HCEC 1CT (cell line): ENCODE measurements around the gene MFRP.
A peak's percentile ranks its signal among the peaks of the same experiment; 100 is the strongest.

Experiments used
- DNase-seq: peaks from one replicate; pipeline ENCODE4 v3.0.0-alpha.2; 2017

Gene MFRP

GRCh38 chr11:119316016-119316728, 30.3 kb downstream of the MFRP start:
- DNase-seq, result no peak

DNA sequence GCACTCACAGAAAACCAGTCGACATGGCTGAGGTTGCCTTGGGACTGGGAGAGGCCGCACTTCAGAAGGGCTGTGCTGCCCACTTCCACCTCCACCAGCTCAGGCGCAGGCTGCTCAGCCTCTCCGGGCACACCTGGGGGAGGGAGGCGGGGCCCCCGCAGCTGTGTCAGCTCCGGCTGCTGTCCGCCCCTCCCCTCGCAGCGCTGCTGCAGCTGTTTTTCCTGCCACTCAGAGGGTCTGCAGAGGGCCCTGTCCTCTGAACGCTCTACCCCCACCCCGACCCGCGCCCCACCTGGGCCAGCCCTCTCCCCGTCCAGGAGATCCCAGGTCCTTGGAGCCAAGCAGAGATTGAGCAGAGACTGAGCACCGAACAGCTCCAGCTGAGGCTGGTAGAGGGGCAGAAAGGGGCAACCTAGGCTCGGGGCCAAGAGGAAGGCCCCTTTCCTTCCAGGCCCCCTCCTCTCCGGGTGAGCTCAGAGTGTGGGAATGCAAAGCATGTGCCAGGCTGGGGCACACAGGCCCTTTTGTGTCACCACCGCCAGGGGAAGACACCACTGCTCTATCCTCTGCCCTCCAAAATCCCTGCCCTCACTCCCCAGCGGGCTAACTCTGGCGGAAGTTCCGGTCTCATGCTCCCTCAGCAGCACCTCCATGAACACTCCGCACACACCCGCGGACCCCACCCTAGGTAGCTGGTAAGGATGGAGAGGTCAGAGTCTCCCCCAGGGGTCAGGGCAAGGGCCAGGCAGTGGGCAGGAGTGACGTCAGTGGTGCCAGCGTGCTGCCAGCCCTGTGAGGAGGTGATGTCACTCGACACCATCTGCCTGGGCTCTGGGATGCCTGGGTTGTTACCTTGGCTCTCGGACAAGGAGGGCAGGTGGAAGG, 31.1 kb downstream of the MFRP start:
- no peak for DNase-seq

GRCh38 chr11:119314726-119315125, 31.8 kb downstream of the MFRP start:
- no peak for DNase-seq

- DNase-seq, result no peak
Measured at GRCh38 chr11:119310682-119311052, 35.8 kb downstream of the MFRP start.

DNA sequence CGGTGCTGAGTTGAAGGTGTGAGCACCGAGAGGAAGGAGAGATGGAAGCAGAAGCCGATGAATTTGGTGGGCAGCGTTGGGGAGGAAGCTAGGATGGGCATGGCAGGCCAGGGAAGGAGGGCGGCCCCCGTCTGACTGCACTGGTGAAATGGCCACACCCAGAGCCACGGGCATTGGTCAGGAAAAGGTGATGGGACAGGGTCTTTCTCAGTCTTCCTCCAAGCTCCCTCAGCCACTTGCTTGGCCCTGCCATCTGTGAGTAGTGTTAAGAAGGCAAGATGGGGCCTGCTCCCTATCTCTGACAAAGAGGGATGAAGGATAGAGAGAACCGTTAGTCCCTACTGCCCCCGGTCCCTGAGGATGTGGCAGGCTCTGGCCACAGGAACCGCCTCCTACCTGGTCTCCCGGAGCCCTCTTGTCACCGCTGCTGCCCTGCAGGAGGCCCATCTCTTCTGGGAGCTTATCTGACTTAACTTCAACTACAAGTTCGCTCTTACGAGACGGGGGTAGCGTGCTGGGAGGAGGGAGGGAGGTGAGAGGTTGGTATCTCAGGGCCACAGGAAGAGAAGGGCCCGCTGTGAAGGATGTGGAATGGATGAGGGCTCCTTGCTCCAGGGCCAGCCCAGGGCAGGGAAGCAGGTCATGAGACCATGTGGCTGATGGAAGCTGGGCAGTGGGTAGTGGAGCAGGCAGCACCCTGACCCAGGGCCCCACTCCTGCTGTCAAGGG, 36.4 kb downstream of the MFRP start:
- DNase-seq, result no peak

- DNase-seq, result no peak
Measured at GRCh38 chr11:119309411-119309810, 37.1 kb downstream of the MFRP start.

DNA sequence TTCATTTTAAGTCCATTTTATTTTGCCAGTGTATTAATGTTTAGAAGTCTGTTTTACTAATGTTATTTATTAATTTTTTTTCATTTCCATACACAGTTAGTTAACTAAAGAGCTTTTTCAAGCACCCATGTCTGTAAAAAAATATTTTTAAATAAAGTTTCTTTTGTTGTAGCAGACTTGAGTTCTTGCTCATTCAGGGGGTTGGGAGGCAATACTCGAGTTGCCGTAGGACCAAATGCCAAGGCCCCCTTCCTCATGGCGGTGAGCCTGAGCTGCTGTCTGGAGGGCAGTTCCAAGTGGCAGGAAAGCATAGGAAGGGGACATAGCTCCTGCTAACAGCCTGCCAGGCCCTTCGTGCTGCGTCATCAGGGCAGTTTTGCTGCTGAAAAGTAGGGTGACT, 38.5 kb downstream of the MFRP start:
- no peak for DNase-seq

DNA sequence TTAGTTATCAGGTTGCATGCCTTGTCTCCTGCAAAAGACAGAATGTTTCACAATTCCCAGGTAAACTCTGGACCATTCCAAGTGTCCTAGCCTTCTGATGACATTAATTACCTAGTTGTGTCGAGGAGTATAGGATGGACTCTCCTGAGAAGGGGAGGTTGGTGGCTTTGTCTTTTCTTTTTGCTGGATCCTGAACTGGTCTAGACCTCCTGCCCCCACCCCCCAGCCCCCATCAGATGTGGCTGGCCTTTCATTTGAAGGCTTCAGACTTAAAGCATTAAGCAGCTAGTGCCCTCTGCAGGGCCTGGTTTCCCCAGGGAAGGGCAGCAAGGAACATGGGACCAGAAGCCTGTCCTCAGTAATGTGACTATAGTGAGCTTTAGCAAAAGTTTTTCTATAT, 39.3 kb downstream of the MFRP start:
- DNase-seq, result no peak

DNA sequence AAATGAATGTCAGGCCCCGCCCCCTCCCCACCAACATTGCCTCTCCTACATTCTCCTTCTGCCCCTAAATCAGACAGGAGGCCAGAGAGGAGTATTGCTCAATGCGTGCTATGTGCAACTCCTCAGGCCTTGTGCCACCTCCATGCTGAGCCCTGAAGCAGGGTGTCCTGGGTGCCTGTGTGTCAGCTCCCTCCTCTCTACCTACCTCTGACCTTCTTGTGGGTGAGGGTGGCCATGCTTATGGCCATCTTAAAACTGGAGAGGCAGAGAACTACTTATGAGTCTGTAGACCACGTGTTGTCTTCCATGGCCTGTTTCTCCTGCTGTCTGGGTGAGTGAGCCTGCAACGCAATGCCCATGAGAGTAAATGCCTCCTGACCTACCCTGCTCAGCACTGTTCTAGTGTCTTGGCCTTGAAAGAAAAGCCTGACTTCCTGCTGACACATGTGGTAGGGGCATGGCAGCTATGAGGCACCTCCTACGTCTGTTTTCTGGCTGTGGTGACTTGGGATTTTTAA, 40.1 kb downstream of the MFRP start:
- DNase-seq, result no peak

DNA sequence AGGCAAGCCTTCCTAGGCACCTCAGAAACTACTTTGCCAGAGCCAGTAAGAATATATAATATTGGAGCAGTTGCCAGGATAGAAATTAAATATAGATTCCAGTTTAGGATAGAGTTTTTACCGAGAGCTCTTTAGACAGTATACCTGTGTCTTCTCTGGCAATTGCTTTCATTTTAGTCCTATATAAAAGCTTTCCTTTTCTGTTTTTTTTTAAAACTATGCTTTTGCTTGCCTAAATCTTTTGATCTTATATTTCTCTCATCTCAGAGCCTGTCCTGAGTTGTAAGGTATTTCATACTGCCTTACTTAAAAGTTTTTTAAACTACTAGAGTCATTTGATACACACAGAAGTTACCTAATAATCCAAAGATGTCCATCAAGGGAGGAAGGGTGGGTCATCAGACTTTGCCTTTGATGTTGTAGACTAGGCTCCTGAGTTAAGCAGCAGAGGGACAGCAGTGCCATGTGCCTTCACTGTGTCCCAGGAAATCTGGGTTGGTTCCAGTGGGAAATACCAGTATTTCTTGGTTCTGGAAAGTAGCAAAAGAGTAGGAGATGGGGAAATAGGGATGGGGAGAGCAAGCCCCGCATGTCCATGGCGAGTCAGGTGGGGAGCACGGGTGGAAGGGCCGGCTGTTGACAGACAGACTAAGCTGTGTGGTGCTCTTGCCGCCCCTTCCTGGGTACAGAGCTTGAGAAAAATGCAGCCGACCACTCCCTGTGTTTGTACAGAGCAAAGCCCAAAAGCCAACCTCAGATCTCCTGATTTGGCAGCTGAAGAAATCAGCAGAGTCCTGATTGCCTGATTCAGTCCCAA, 40.7 kb downstream of the MFRP start:
- DNase-seq, result no peak

DNA sequence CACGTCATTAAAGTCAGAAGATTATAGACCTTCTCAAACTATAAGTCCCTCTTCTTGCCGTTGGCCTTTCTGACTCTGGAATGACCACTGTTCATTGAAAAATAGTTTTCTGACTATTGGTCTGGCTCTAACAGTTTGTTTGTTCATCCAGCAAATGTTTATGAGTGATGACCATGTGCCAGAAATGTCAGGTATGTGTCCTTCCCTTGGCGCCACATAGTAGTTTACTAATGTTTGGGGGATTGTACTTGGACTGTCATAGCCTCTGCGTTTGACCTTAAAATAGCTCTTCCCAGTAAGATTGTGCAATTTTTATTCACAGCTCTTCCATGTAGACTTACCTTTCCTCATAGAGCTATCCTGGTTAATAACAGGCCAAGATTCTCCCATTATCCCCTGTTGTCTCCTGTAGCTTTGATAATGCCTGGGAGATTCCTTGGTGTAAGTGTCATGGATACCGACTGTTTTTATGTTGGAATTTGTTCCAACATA, 43.2 kb downstream of the MFRP start:
- DNase-seq, result no peak

DNA sequence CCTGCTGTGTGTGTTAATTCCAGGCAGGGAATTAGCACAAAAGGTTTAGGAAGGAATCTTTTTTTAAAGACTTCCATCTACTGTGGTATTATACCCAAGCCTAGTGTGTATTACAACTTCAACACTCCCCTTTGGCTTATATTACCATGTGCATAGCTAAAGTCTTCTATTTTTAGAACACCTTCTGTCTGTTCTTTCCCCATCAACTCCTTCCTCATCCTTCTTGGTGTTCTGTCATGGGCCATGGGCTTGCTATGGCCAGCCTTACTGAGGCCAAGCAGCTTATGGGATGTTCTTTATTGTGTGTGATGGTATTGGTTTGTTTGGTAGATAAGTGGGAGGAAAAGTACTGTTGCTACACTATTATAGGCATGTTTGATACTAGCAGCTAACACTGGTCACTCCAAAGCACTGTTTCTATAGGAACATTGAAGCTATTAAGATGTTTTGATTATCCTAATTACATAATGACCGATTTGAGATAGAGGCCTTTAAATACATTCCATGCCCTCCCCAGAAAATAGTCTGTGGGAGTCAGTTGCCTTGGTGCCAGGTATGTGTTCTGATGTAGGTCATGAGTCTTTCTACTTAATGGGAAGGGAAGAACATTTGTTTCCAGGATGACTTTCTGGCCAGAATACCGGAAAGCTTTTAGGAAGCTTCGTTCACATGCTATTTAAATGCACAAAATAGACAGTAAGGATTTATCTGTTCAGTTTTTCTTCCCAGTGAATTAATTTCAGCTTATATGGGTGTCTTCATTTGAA, 46.1 kb downstream of the MFRP start:
- DNase-seq, result no peak

DNA sequence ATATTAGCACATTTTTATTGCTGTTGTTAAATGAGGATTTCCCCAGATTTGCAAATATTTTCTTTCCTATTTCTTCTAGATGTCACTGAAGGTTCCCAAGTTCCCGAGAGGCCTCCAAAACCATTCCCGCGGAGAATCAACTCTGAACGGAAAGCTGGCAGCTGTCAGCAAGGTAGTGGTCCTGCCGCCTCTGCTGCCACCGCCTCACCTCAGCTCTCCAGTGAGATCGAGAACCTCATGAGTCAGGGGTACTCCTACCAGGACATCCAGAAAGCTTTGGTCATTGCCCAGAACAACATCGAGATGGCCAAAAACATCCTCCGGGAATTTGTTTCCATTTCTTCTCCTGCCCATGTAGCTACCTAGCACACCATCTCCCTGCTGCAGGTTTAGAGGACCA, 47.1 kb downstream of the MFRP start:
- no peak for DNase-seq

DNA sequence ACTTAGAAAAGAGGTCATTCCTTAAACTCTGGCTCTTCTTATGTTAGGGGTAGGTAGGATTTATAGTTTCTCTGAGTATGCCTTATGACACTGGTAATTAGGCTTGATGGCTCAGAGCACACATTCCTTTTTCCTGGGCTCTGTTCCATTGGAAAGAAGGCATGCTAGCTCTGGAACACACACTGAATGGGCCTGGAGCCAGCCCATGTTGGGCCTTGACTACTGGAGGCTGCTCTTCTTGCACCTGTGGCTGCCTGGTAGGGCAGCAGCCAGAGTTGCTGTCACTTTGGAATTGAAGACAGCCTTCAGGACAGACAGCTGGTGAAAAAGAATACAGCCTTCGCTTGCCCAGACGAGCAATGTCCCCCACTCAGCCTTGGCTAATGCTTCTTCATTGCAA, 47.8 kb downstream of the MFRP start:
- DNase-seq, result no peak

- DNase-seq, result no peak
Measured at GRCh38 chr11:119297938-119298337, 48.6 kb downstream of the MFRP start.

GRCh38 chr11:119295178-119295577, 51.3 kb downstream of the MFRP start:
- peak; percentile 17 for DNase-seq

- DNase-seq, result no peak
Measured at GRCh38 chr11:119293461-119293860, 53.0 kb downstream of the MFRP start.

DNA sequence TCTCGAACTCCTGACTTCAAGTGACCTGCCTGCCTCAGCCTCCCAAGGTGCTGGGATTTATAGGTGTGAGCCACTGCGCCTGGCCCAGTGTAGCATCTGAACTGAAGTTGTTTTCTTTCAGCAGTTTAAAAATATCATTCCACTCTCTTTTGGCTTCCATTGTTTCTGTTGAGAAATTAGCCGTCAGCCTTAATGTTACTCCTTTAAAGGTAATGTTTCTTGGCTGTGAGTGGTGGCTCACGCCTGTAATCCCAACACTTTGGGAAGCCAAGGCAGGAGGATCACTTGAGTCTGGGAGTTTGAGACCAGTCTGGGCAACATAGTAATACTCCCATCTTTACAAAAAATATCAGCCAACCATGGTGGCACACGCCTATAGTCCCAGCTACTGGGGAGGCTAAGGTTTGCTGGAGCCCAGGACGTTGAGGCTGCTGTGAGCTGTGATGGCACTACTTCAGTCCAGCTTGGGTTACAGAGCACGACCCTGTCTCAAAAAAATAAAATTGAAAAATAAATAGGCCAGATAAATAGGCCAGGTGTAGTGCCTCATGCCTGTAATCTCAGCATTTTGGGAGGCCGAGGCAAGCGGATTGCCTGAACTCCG, 55.5 kb downstream of the MFRP start:
- no peak for DNase-seq
